GM19025 (cell line): ENCODE data around the gene SYNDIG1.

ENCODE experiments used
- ATAC-seq: cut with Tn5 transposase; IDR thresholded peaks from one replicate; pipeline ENCODE4 v1.9.1; 2021; ENCODE audit warnings: mild to moderate bottlenecking, low read depth, moderate library complexity; ENCODE audit not compliant: unreplicated experiment

The SYNDIG1 gene

DNA sequence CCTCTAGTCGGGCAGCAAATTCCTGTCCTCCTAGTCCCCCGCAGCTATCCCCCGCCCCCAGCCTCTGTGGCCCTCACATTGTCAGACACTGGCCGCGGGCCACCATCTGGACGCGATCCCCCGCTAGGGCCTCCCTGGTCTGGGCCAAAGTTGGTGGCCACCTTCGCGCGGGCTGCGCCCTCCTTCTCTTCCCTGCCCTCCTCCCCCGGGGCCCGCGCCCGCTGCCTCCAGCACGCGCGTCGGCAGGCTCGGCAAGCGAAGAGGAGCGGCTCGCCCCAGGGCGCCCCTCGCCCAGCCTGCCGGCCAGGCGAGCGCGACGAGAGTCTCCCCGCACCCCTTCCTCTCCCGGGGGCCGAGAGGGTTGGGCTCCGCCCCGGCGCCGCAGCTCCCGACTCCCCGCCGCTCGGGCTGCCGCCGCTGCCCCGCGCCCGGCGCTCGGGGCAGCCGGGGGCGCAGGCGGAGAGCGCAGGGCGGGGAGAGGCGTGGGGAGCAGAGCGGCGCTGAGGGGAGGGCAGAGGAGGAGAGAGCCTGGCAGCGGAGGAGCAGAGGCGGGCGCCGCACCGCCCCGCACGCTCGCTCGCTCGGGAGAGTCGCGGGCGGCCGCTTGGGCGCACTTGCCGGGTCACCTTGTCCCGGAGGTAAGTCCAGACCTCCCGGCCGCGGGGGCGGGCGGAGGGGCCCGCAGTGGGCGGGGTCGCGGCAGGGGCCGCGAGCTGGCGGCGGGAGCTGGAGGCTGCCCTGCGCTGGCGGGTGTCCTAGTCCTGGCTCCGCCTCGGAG is at the start of gene SYNDIG1:
TSS of gene SYNDIG1 (plus strand) at position 514 of the 778 bp plus-strand sequence. CDS start 73,469 bp downstream, outside the sequence.
- ATAC-seq, result no peak

GRCh38 chr20:24419786-24420185 is 49.6 kb upstream of the SYNDIG1 start:
- no peak for ATAC-seq

GRCh38 chr20:24420567-24420966 is 48.9 kb upstream of the SYNDIG1 start:
- no peak for ATAC-seq

DNA sequence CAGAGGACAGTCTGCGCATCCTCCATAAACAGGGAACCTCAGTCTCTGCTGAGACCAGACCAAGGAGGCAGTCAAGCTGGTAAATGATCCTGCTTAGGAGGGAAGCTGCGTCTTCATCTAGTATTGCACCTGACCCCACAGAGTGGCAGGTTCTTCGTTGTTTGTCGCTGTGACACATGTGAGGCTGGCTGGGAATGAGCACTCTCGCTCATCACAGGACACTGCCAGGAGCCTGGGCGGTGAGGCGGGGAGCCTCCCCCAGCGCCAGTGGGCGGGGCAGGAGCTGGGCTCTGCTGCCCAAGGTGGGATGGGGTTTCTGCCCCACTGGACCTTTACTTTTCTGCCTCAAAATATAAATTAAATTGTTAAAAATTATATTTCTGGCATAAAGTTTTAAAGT is 48.4 kb upstream of the SYNDIG1 start:
- ATAC-seq, result no peak

DNA sequence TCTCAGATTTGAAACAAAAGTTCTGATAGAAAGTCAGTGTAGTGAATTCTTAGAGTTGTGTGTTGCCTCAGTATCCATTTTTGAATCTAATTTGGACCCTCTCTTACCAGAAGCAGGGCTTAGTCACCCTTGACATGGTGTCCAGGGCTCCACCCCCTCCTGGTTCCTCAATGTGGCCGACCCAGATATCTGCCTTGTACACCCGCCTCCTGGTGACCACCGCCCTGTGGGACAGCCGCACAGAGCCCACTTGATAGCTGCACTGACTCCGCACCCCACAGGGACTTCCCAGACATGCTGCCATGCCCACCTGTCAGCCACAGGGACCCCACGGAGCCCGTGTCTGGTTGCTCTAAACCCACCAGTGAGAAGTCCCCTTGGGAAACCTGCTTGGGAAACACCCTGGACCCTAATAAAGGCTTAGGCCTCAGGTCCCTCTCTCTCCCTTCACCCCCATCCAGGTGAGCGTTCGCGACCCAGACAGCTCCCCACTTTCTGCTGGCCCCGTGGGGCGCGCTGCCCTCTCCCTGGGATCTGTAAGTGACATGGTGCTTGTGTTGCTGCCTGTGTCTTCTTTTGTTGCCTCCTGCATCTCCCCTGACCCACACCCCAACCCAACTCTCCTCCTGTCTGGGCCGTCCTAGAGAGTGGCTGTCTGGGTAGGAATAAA is 47.2 kb upstream of the SYNDIG1 start:
- no peak for ATAC-seq

GRCh38 chr20:24423390-24424313 is 45.8 kb upstream of the SYNDIG1 start:
- ATAC-seq, result no peak

- ATAC-seq, result no peak
Observed at GRCh38 chr20:24425523-24426135, 43.8 kb upstream of the SYNDIG1 start.

GRCh38 chr20:24431279-24432045 is 38.0 kb upstream of the SYNDIG1 start:
- ATAC-seq, result no peak

- no peak for ATAC-seq
Observed at GRCh38 chr20:24432046-24432442, 37.4 kb upstream of the SYNDIG1 start.

GRCh38 chr20:24436160-24436559 is 33.3 kb upstream of the SYNDIG1 start:
- ATAC-seq, result no peak

DNA sequence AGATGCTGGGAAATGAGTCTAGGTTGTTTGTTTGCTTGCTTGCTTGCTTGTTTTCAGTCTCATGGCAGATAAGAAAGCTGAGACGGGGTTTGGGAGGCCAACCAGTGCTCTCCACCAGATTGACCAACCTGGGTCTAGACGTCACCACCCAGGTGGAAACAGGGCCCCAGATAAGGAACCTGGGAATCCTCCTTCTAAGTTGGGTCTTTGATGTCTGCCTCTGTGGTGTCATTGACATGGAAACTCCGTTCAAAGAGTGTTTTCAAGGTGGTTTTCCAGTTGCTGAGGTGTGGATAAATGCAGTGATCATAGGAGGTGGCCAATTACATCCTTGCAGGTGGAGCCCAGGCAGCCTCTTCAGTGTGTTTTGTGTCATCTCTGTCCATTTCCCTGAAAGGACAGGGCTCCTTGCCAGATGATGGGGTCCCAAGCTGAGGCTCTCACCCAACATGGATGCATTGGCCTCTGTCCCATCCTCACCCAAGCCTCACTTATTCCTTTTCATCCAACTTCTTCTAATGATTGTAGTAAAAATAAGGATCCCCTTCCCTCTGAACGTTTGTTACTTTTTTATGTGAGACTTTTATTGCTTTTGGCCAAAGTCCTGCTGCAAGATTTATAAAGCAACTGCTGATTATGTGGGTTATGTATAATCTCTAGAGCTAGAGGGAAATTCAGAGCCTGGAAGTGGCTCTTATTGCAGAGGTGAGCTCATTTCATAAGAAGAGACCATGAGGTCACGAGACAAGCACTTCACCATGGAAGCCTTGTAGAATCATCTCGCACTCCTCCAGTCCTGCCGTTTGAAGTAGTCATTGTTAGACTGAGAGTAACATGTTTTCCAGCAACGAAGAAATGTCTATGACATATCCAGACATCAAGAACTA is 32.0 kb upstream of the SYNDIG1 start:
- ATAC-seq, result no peak

DNA sequence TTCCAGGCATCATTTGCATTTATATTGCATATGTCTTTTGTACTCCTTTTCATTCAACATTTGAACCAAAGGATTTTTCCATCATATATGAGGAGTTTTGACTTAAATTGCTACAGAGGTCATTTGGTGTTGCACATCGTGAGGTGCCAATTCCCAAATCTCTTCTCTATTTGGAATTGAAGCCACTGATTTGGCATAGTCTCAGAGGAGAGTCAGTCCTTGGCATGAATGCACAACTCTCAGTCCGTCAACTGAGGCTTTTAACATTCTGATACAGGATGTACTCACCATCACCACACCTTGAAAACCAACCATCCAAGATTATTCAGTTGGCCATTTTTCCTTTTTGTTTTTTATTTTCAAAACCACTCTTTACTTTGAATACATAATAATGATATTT is 31.1 kb upstream of the SYNDIG1 start:
- ATAC-seq, result no peak

DNA sequence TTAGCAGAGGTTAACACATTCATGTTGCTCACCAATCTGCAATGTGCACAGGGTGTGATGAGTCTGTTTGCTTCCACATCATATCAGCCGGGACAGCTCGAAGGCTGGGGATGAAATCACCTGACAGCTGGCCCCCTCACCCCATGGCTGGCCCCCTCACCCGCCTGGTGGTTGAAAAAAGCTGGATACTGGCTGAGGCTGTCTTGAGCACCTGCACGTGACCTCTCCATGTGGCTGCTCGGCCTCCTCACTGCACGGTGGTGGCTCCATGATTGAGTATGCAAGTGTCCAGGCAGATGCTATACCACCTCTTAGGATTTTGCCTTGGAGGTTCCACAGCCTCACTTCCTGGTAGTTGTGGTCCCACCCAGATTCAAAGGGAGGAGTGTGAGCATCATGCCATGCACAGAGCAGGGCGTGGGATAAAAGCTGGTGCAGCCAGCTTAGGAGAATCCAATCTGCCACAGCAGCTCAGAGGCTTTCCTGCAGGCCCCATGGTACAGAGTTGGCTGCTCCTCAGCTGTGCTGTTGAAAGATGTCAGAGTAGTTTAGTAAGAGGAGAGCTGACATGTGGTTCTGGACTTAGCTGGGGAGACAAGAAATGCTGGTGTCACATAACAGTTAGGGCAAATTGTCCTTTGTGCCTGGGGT is 29.6 kb upstream of the SYNDIG1 start:
- ATAC-seq, result no peak

- no peak for ATAC-seq
Observed at GRCh38 chr20:24441661-24442060, 27.8 kb upstream of the SYNDIG1 start.

DNA sequence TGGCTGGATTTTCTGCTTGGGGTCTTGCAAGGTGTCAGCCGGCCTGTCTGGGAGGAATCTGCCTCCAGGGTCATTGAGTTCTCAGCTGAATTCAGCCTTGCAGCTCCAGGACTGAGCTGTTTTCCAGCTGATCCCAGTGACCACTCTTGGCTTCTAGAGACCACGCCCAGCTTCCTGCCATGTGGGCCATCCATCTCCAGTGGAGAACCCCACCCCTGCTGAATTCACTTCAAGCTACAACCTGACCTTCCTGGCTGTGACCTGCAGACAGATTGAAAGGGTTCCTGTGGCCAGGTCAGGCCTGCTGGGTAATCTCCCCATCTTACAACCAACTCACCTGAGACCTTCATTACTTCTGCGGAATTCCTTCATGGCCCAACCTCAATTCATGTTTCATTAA is 26.5 kb upstream of the SYNDIG1 start:
- no peak for ATAC-seq

DNA sequence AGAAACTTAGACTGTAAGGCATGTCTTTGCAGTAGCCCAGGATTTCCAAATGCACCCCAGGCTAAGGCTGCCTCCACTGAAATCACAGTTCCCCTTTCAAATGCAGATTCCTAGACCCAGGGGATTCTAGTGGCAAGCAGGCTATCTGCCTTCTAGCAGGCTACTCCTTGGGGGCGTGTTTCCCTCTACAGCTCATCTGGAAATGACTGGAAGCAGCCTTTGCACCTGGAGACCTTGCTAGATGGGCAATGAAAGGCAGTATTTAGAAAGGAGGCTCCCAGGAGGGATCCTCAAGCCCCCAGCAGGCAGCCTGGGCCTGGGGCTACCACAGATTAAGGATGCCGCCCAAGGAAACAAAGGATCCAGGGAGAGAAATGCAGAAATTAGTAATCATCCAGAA is 26.0 kb upstream of the SYNDIG1 start:
- no peak for ATAC-seq

GRCh38 chr20:24444526-24445190 is 24.8 kb upstream of the SYNDIG1 start:
- no peak for ATAC-seq
